ENCODE data around the gene NOXA1.

DNA sequence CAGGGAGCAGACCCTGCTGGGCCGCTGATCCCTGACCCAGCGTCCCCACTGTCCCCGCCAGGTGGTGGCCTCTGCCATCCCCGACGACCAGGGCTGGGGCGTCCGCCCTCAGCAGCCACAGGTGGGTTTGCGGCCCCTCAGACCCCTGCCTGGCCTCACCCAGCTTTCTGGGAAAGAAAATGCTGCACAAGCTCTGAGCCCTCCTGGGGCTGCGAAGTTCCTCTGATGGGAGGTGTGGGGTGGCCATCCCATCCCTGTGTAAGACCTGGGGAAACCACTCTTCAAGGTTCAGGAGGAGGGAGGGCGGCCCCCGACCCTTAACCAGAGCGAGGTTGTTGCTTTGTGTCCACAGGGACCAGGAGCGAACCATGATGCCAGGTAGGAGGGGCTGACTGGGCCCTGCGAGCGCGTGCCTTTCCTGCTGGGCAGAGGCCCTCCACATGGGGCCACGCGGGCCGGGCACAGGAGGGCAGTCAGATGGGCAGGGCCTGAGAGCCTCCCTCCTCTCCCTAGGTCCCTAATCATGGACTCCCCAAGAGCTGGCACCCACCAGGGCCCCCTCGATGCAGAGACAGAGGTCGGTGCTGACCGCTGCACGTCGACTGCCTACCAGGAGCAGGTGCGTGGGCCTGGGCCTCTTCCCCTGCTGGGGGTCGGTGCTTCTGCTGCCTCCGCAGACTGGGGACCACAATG, 7.7 kb downstream of the NOXA1 start:
- TF ChIP-seq, protein P1, sequence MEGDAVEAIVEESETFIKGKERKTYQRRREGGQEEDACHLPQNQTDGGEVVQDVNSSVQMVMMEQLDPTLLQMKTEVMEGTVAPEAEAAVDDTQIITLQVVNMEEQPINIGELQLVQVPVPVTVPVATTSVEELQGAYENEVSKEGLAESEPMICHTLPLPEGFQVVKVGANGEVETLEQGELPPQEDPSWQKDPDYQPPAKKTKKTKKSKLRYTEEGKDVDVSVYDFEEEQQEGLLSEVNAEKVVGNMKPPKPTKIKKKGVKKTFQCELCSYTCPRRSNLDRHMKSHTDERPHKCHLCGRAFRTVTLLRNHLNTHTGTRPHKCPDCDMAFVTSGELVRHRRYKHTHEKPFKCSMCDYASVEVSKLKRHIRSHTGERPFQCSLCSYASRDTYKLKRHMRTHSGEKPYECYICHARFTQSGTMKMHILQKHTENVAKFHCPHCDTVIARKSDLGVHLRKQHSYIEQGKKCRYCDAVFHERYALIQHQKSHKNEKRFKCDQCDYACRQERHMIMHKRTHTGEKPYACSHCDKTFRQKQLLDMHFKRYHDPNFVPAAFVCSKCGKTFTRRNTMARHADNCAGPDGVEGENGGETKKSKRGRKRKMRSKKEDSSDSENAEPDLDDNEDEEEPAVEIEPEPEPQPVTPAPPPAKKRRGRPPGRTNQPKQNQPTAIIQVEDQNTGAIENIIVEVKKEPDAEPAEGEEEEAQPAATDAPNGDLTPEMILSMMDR (IDR thresholded peaks at IDR 0.05): no peak
- no peak for TF ChIP-seq POLR2A (IDR thresholded peaks at IDR 0.05)
- no peak for TF ChIP-seq POLR2AphosphoS5 (IDR thresholded peaks at IDR 0.05)
